ENCODE results near the gene MYO7B.

MYO7B gene

GRCh38 chr2:127639111-127639474 lies 103.6 kb downstream of the MYO7B start:
- no peak for DNase-seq

DNA sequence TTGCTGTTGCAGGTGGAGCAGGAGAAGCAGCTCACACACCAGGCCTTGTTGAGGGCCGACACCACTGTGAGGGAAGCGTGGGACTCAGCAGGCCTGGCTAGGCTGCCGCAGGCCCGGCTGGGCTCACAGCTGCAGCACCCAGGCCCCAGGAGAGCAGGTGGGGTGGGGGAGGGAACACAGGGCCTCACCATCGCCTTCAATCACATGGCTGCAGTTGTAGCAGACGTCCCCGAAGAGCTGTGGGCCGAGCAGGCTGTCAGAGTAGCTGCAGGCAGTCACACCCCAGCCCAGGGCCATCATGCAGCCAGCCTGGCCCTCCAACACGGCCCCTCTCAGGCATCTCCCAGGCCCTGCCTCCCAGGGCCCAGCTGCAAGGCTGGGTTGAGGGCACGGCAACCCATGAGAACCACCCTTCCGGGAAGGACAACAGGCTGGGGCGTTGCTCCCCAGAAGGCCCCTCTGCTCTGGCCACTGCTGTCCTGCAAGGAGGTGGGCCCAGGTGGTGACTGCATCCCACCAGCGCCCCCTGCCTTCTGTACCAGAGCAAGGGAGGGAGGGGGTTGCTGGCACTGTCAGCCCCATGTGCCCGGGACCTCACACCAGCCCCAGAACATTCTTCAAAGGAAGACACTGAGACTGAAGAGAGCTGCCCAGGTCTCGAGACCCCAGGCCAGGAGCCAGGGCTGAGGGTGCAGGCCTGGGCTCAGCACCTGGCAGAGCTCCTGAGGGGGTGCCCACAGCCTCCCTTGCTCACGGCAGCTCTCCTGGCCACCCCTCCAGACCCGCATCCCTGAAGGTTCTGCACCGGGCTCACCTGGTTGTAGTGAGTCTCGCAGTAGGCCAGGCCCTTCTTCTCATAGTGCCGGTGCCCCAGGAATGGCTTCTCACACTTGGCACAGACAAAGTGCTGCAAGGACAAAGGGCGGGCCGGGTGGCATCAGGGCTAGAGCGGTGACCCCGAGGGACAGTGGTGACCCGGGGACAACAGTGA lies 104.9 kb downstream of the MYO7B start:
- DNase-seq = no peak

DNA sequence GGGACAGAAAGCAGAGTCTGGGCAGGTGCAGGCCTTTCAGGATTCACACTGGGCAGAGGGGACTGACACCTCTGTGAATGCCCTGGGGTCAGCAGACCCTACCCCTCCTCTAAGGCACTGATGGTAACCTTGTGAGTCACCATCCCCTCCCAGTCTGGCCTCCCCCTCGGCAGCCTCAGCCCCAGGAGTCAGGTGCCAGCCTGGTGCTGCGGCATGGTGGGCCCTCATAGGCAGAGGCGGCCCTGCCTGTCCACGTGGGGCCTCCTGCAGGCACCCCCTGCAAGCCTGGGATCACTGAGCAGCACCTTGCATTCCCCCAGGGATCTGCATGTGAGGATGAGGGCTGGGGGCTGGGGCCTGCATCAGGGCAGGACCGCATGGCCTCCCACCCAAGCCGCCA lies 105.7 kb downstream of the MYO7B start:
- DNase-seq = no peak

- DNase-seq = no peak
These were observed 106.5 kb downstream of the MYO7B start for GRCh38 chr2:127641846-127642507.

DNA sequence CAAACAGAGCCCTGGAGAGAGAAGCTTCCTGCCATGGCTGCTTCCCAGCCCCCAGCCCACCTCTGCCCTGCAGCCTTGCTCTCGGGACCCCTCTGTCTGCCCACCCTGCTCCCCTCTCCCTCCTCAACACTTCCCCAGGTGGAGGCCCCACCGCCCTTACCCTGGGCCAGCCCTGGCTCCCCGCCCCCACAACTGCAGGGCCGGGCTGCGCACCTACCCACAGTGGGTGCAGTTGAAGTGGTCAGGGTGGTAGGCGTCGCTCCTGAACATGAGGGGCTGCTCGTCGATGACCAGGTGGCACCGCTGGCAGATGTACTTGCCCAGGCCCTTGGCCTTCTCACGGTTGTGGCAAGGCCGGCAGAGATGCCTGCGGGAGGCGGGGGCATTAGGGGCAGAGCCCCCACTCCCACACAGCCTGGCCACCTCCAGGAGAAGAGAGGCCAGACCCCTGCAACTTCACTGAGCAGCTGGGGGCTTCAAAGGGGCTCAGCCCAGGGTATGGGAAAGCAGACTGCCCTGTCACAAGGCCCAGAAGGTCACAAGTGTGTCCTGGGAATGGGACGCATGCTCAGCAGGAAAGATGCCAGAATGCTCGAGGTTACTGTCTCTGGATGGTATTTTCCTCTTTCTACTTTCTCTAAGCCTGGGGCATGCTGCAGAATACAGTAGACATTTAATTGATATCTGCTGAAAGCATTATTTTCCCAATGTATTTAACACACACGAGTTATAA lies 107.4 kb downstream of the MYO7B start:
- DNase-seq = no peak

GRCh38 chr2:127643439-127644065 lies 108.1 kb downstream of the MYO7B start:
- DNase-seq = no peak

GRCh38 chr2:127644066-127645025 lies 108.9 kb downstream of the MYO7B start:
- DNase-seq = no peak

DNA sequence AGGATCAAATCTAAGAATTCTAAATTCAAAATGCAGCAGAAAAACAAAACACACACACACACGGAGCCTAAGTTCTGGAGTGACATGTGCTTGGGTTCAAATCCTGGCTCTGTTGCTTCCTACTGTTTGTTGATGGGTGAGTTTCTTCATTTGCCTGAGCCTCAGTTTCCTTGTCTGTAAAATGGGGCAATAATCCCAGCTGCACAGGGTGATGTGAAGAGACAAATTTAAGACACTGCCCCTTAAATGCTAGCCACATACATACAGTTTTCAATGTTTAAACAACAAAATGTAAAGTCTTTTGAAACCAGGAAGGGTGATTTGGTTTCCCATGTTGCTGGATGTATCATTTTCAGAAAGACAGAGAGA lies 109.5 kb downstream of the MYO7B start:
- no peak for DNase-seq

GRCh38 chr2:127645395-127646291 lies 110.2 kb downstream of the MYO7B start, which contains the start of gene GPR17:
Gene GPR17 (plus strand): TSS chr2:127646153. CDS start chr2:127650736, 4,583 bp downstream.
- DNase-seq = no peak

DNA sequence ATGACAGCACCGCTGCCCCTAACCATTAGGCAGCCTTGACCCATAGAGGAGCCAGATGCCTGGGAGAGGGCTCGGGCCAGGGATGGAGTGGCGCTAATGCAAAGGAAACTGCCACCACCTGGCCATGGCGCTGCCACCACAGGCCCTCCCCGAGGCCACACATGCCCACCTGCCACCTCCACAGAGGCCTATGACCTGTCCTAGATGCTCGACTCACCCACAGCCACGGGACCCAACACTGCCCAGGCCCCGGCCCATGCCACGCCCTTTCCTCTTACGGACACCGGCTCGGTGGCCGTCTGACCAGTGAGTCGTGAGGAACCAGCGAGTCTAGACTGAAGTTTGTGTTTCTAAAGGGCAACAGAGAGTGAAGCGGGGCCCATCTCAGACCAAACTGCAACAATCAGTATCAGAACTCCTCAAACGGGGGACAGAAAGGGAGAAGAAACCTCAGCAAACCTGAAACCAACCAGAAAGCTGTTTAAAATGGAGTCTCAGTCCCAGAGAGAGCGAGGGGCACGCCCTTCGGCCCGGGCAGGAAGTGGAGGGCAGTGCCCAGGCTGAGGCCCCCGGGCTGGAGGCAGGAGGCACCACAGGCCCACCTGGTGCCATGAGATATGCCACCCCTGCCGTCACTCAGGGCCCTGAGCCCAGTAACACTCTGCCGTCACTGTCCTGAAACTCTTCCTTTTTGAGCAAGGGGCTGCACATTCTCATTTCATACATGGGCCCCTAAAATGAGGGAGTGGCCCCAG lies 111.2 kb downstream of the MYO7B start:
- DNase-seq = no peak

- DNase-seq = no peak
These were observed 112.0 kb downstream of the MYO7B start for GRCh38 chr2:127647242-127648190.

GRCh38 chr2:127648321-127648720 lies 112.8 kb downstream of the MYO7B start:
- DNase-seq = no peak

DNA sequence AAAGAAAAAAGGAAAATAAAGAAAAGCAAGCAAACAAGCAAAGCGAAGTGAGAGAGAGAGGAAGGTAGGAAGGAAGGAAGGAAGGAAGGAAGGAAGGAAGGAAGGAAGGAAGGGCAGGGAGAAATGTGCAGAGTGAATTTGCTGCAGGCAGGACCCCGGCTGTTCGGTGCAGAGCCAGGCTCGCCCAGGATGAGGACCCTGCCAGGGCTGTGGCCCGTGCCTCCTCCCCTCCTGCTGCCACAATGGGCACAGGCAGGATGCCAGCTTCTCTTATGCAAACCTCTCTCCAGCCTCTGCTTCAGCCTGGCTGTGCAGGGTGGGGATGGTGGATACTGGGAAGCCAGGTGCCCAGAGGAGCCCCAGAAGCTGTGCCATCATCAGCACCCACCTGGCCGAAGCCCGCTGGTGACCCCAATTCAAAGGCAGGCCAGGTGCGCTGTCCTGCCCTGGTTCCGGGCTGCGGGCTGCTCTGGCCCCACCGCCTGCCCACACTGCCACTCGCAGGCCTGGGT lies 113.7 kb downstream of the MYO7B start:
- DNase-seq = no peak

DNA sequence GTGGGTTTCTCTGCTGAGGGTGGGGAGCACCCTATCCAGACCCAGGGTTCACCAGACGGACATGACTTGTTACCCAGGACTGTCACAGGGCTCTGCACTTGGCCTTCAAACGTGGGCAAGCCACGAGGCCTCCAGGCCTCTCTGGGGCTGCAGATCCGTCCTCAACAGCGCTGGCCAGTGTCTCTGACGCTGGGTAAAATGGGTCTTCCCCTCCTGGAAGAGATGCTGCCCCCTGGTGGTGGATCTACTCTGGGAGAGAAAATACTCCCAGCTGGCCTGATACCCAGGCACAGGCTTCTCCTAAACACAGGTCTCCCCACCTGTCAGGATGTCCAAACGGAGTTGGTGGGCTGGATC lies 114.2 kb downstream of the MYO7B start:
- peak; percentile 77 for DNase-seq

- no peak for DNase-seq
These were observed 114.7 kb downstream of the MYO7B start for GRCh38 chr2:127650041-127650784.

DNA sequence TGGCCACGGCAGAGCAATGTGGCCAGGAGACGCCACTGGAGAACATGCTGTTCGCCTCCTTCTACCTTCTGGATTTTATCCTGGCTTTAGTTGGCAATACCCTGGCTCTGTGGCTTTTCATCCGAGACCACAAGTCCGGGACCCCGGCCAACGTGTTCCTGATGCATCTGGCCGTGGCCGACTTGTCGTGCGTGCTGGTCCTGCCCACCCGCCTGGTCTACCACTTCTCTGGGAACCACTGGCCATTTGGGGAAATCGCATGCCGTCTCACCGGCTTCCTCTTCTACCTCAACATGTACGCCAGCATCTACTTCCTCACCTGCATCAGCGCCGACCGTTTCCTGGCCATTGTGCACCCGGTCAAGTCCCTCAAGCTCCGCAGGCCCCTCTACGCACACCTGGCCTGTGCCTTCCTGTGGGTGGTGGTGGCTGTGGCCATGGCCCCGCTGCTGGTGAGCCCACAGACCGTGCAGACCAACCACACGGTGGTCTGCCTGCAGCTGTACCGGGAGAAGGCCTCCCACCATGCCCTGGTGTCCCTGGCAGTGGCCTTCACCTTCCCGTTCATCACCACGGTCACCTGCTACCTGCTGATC lies 115.4 kb downstream of the MYO7B start:
- no peak for DNase-seq

- DNase-seq = no peak
These were observed 115.9 kb downstream of the MYO7B start for GRCh38 chr2:127651381-127651809.
